HepG2 (cell line): ENCODE results near the gene NDUFA8. TPM values are rescaled to one million over a fixed set of nuclear protein-coding genes. Genes with fewer than 3 reads are reported as not detected.

Experiments
- AHR ChIP-seq: IDR thresholded peaks from 2 replicates; pipeline ENCODE4 v1.6.1; 2018; ENCODE audit warnings: missing genetic modification reagents, missing compliant biosample characterization
- FLYWCH1 ChIP-seq: sonication (generic); formaldehyde crosslinking; IDR thresholded peaks from 2 replicates; pipeline ENCODE4 v1.8.1; 2023; ENCODE audit warnings: mild to moderate bottlenecking, missing genetic modification reagents
- HOXA9 ChIP-seq: sonication (generic); formaldehyde crosslinking; IDR thresholded peaks from 2 replicates; pipeline ENCODE4 v1.8.1; 2022; ENCODE audit warnings: missing genetic modification reagents, mild to moderate bottlenecking, moderate library complexity, borderline replicate concordance
- MYC ChIP-seq: sonication (generic); formaldehyde crosslinking; IDR thresholded peaks from 2 replicates; pipeline ENCODE4 v1.9.0; 2021; ENCODE audit warnings: missing genetic modification reagents, borderline replicate concordance
- NR1H2 ChIP-seq: sonication (generic); formaldehyde crosslinking; IDR thresholded peaks from 2 replicates; pipeline ENCODE4 v1.8.1; 2022; ENCODE audit warnings: low read depth, missing genetic modification reagents, borderline replicate concordance
- PRPF4 ChIP-seq: fragments of 200-400 bp; formaldehyde crosslinking; IDR thresholded peaks from 2 replicates; pipeline ENCODE4 v1.6.1; 2016; ENCODE audit warnings: low read length, low read depth; ENCODE audit not compliant: poor library complexity, severe bottlenecking
- RARA ChIP-seq: IDR thresholded peaks from 2 replicates; pipeline ENCODE4 v1.6.1; 2016; ENCODE audit warnings: missing genetic modification reagents, missing compliant biosample characterization
- RFX1 ChIP-seq: fragments of 450-650 bp; IDR thresholded peaks from 2 replicates; pipeline ENCODE4 v1.6.1; 2017
- SKI ChIP-seq: fragments of 450-650 bp; IDR thresholded peaks from one replicate; pipeline ENCODE4 v1.6.1; 2018; ENCODE audit warnings: mild to moderate bottlenecking; ENCODE audit not compliant: partially characterized antibody
- SMAD1 ChIP-seq: sonication (generic); formaldehyde crosslinking; IDR thresholded peaks from 2 replicates; pipeline ENCODE4 v1.4.0; 2020; ENCODE audit warnings: missing genetic modification reagents, low read depth, mild to moderate bottlenecking, borderline replicate concordance
- SNAI1 ChIP-seq: sonication (generic); formaldehyde crosslinking; IDR thresholded peaks from 2 replicates; pipeline ENCODE4 v1.5.0; 2020; ENCODE audit warnings: mild to moderate bottlenecking, missing genetic modification reagents, borderline replicate concordance
- SOX5 ChIP-seq: IDR thresholded peaks from 2 replicates; pipeline ENCODE4 v1.6.1; 2016; ENCODE audit warnings: borderline replicate concordance
- SOX6 ChIP-seq, 2 experiments: fragments of 450-650 bp in 1 of 2; sonication (generic) in 1 of 2; formaldehyde crosslinking in 1 of 2; IDR thresholded peaks; 2 replicates each; pipeline versions ENCODE4 v1.4.0 to v1.6.1; 2017 to 2020; ENCODE audit warnings: antibody characterized with exemption in 1 of 2, mild to moderate bottlenecking in 1 of 2, missing genetic modification reagents in 1 of 2
- SP4 ChIP-seq: sonication (generic); formaldehyde crosslinking; IDR thresholded peaks from 2 replicates; pipeline ENCODE4 v1.8.1; 2023; ENCODE audit warnings: mild to moderate bottlenecking, missing genetic modification reagents
- TCF7L2 ChIP-seq: IDR thresholded peaks from 2 replicates; pipeline ENCODE4 v1.6.1; 2011; ENCODE audit warnings: mild to moderate bottlenecking, low read depth, low read length, moderate library complexity
- ZNF180 ChIP-seq: sonication (generic); formaldehyde crosslinking; IDR thresholded peaks from 2 replicates; pipeline ENCODE4 v1.4.0; 2020; ENCODE audit warnings: low read depth, missing genetic modification reagents, borderline replicate concordance
- ZNF329 ChIP-seq: sonication (generic); formaldehyde crosslinking; IDR thresholded peaks from 2 replicates; pipeline ENCODE4 v1.9.0; 2021; ENCODE audit warnings: low read depth, mild to moderate bottlenecking, missing genetic modification reagents
- ZNF547 ChIP-seq: sonication (generic); formaldehyde crosslinking; IDR thresholded peaks from 2 replicates; pipeline ENCODE4 v1.5.1; 2020; ENCODE audit warnings: mild to moderate bottlenecking, missing genetic modification reagents
- ZNF891 ChIP-seq: sonication (generic); formaldehyde crosslinking; IDR thresholded peaks from 2 replicates; pipeline ENCODE4 v1.5.0; 2020; ENCODE audit warnings: mild to moderate bottlenecking, missing genetic modification reagents
- polyA plus RNA-seq, 8 experiments: library from polyadenylated mRNA; depleted of rRNA in 3 of 8; stranded (reverse) in 7 of 8; unstranded in 1 of 8; fragments of >200 nt; fragmentation: Illumina TruSeq in 4 of 8; extraction: Trizol in 4 of 8; gene quantifications; 2 replicates each; pipeline versions ENCODE4 v1.2.1 to v1.2.3, GENCODE V29; 2011 to 2016; ENCODE audit warnings: low read depth in 4 of 8, missing spikeins in 1 of 8, mixed read lengths in 1 of 8; ENCODE audit not compliant: insufficient read depth in 1 of 8
- total RNA-seq, 5 experiments: library from RNA; depleted of rRNA; stranded (reverse); fragments of >200 nt; fragmentation: Illumina TruSeq; extraction: Trizol; gene quantifications; 2 replicates each; pipeline ENCODE4 v1.2.3, GENCODE V29; 2016; ENCODE audit warnings: low read depth in 1 of 5
- TF ChIP-seq, protein P1 (sequence below): sonication (generic); IDR thresholded peaks from 2 replicates; pipeline ENCODE4 v1.6.1; 2016; ENCODE audit warnings: low read depth, borderline replicate concordance
- TF ChIP-seq, protein P2 (sequence below): IDR thresholded peaks from 2 replicates; pipeline ENCODE4 v1.6.1; 2016; ENCODE audit warnings: mild to moderate bottlenecking
- TF ChIP-seq, protein P3 (sequence below): sonication (generic); formaldehyde crosslinking; IDR thresholded peaks from 2 replicates; pipeline ENCODE4 v1.5.0; 2020; ENCODE audit warnings: mild to moderate bottlenecking, missing genetic modification reagents, borderline replicate concordance
- TF ChIP-seq, protein P4 (sequence below): sonication (generic); formaldehyde crosslinking; conservative IDR thresholded peaks from 2 replicates; pipeline ENCODE4 v1.4.0; 2020; ENCODE audit warnings: missing genetic modification reagents

Gene NDUFA8
- total and polyA plus RNA-seq, 2 of the 13 experiments (the other 11 are each of a cell fraction or from before 2014, with no cell fraction given): 68.6 to 71.7 TPM

DNA sequence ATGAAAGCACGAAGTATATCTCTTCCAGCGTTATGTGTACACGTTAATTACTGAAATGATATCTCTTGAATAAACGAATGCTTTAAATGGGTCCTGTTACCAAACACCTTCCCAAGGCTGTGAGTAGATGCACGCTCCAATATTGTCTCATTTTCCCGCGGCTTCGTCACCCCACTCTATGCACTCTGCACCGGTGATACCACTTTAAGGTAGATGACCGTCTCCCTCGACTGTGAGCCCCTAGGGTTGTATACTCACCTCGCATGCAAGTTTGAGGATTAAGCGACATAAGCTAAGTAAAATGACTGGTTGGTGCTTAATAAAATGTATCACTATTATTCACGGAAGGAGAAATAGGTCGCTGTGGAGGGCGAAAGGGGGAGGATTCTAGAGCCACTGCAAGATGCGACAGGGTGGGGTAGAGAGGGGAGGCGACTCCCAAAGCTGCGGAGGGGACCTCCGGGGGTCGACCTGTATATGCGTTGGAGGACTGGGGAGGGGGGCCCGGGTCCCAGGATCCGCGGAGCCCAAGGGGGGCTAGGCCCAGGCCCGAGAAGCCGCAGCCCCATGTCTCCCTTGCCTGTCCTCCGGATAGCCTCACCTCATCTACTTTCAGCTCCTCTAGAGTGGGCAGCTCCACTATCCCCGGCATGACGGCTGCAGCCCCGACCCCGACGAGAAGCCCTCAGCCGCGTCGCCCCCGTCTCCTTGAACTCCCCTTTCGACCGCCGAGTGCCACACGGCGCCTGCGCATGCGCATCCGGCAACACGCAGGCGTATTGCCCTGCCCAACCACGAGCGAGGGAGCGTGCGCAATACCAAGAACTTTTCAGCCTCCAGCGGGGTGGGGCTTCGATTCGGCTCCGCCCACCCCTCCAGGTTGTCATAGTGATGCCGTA lies at the start of gene NDUFA8, which contains the start of gene MORN5 (continued):
- TF ChIP-seq SP4 (peak; percentile 52; the same call in 1 of the 2 replicates), HOXA9 (no peak; the same call in 1 of the 2 replicates), ZNF329 (CRISPR knock-in tag) (0 out of 2 replicates have a peak, but pooled peaks have one; percentile 51), SOX6 (IDR thresholded peaks at IDR 0.05) (no peak), SOX6 (CRISPR knock-in tag; IDR thresholded peaks at IDR 0.05) (0 out of 2 replicates have a peak, but pooled peaks have one; percentile 8), NR1H2 (CRISPR knock-in tag) (no peak), AHR (CRISPR knock-in tag) (0 out of 2 replicates have a peak, but pooled peaks have one; percentile 63), MYC (CRISPR knock-in tag) (peak; percentile 63; the same call in 1 of the 2 replicates), SMAD1 (CRISPR knock-in tag) (no peak), ZNF891 (CRISPR knock-in tag) (peak; percentile 91; the same call in 1 of the 2 replicates), SOX5 (no peak), TCF7L2 (no peak), SKI (no peak), SNAI1 (CRISPR knock-in tag) (no peak), RFX1 (peak; percentile 87), FLYWCH1 (CRISPR knock-in tag) (no peak), ZNF180 (no peak), ZNF547 (CRISPR knock-in tag) (no peak), PRPF4 (no peak), RARA (CRISPR knock-in tag) (peak; percentile 38)
- TF ChIP-seq, protein P1, sequence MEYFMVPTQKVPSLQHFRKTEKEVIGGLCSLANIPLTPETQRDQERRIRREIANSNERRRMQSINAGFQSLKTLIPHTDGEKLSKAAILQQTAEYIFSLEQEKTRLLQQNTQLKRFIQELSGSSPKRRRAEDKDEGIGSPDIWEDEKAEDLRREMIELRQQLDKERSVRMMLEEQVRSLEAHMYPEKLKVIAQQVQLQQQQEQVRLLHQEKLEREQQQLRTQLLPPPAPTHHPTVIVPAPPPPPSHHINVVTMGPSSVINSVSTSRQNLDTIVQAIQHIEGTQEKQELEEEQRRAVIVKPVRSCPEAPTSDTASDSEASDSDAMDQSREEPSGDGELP: no peak
- TF ChIP-seq, protein P2, sequence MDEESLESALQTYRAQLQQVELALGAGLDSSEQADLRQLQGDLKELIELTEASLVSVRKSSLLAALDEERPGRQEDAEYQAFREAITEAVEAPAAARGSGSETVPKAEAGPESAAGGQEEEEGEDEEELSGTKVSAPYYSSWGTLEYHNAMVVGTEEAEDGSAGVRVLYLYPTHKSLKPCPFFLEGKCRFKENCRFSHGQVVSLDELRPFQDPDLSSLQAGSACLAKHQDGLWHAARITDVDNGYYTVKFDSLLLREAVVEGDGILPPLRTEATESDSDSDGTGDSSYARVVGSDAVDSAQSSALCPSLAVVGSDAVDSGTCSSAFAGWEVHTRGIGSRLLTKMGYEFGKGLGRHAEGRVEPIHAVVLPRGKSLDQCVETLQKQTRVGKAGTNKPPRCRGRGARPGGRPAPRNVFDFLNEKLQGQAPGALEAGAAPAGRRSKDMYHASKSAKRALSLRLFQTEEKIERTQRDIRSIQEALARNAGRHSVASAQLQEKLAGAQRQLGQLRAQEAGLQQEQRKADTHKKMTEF (CRISPR knock-in tag): peak; percentile 68
- TF ChIP-seq, protein P3, sequence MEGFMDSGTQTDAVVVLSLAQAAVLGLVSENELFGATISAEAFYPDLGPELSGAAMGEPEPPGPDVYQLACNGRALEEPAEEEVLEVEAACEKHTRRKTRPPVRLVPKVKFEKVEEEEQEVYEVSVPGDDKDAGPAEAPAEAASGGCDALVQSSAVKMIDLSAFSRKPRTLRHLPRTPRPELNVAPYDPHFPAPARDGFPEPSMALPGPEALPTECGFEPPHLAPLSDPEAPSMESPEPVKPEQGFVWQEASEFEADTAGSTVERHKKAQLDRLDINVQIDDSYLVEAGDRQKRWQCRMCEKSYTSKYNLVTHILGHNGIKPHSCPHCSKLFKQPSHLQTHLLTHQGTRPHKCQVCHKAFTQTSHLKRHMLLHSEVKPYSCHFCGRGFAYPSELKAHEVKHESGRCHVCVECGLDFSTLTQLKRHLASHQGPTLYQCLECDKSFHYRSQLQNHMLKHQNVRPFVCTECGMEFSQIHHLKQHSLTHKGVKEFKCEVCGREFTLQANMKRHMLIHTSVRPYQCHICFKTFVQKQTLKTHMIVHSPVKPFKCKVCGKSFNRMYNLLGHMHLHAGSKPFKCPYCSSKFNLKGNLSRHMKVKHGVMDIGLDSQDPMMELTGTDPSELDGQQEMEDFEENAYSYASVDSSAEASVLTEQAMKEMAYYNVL (CRISPR knock-in tag): no peak
- TF ChIP-seq, protein P4, sequence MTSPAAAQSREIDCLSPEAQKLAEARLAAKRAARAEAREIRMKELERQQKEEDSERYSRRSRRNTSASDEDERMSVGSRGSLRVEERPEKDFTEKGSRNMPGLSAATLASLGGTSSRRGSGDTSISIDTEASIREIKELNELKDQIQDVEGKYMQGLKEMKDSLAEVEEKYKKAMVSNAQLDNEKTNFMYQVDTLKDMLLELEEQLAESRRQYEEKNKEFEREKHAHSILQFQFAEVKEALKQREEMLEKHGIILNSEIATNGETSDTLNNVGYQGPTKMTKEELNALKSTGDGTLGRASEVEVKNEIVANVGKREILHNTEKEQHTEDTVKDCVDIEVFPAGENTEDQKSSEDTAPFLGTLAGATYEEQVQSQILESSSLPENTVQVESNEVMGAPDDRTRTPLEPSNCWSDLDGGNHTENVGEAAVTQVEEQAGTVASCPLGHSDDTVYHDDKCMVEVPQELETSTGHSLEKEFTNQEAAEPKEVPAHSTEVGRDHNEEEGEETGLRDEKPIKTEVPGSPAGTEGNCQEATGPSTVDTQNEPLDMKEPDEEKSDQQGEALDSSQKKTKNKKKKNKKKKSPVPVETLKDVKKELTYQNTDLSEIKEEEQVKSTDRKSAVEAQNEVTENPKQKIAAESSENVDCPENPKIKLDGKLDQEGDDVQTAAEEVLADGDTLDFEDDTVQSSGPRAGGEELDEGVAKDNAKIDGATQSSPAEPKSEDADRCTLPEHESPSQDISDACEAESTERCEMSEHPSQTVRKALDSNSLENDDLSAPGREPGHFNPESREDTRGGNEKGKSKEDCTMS: no peak
